Ascending aorta (tissue), 2 donors: ENCODE data around the gene TEAD1. TPM values are rescaled to one million over a fixed set of nuclear protein-coding genes. Genes with fewer than 3 reads are reported as not detected.

Experiments used
- DNase-seq, 2 donors: peaks; one replicate each; pipeline ENCODE4 v3.0.0-alpha.2; 2019; ENCODE audit warnings: low spot score in 2 of 2
- H3K27ac ChIP-seq, 2 donors: fragments of 200-600 bp; sonication (generic); one replicate each; pipeline ENCODE4 v1.5.1; 2016 to 2017; ENCODE audit warnings: mild to moderate bottlenecking in 1 of 2
- H3K27me3 ChIP-seq: fragments of 200-600 bp; sonication (generic); one replicate; pipeline ENCODE4 v1.5.1; 2017
- H3K36me3 ChIP-seq, 2 donors: fragments of 200-600 bp; sonication (generic); one replicate each; pipeline ENCODE4 v1.5.1; 2016
- H3K4me1 ChIP-seq, 2 donors: fragments of 200-600 bp; sonication (generic); one replicate each; pipeline ENCODE4 v1.5.1; 2016 to 2017; ENCODE audit warnings: mild to moderate bottlenecking in 1 of 2
- H3K4me3 ChIP-seq, 2 donors: fragments of 200-600 bp; sonication (generic); one replicate each; pipeline ENCODE4 v1.5.1; 2016 to 2017; ENCODE audit warnings: mild to moderate bottlenecking in 1 of 2
- H3K9me3 ChIP-seq, 2 donors: fragments of 200-600 bp; sonication (generic); one replicate each; pipeline ENCODE4 v1.5.1; 2016
- CTCF ChIP-seq, 3 experiments: fragments of 200-600 bp in 2 of 3; fragments of 450-650 bp in 1 of 3; sonication (generic) in 2 of 3; IDR thresholded peaks; one replicate each; pipeline ENCODE4 v1.5.1; 2016 to 2019; ENCODE audit warnings: antibody characterized with exemption in 3 of 3, mild to moderate bottlenecking in 1 of 3, moderate library complexity in 1 of 3
- intact Hi-C: fragments of 100-400 bp; cut with DNase I; formaldehyde crosslinking; loops from one replicate; pipeline ENCODE4 v1.15.1; 2023
- total RNA-seq: library from RNA; depleted of rRNA; stranded (reverse); fragments of >200 nt; gene quantifications from one replicate; pipeline ENCODE4 v1.1.0, GENCODE V29; 2016

TEAD1 gene
- total RNA-seq, 1 donor from 2014 or later = 112 TPM

DNA sequence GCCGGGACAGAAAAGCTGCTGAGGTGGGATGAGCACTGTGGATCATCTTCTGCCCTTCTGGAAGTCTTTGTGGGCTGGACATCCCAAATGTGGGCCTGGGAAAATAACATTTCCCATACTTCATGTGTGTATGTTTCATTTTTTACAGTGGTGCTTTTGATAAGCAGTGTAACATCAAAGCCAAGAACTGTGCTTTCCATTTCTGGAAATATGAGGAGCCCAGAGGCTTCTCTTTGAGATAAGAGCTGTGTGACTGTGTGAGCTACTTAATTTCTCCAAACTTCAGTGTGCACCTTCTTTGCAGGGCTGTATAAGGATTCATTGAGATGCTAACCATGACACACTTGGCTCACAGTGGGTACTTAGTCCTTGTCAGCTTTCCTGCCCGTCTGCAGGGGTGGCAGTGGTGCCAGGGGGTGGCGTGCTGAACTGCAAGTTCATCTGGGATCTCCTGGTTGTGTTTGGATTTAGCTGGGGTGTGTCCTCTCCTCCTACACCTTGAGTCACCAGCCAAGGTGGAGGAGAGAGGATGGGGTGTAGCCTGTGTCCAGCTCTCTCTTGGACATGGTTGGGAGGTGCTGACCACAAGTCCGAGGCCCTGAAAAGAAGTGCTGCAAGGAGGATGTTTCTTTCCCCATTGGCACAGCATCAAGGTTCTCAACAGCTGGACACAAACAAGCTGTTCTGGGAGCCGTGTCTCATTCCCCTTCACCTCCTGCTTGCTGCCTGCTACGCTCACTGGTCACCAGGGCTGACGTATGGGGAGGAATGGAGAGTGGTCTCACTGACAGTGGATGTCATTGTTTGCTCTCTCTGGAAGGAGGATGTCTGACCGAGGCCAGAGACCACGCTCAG is 139.4 kb downstream of the TEAD1 start:
- H3K27ac ChIP-seq = peak overlapping the region in 1 of 2 donors; percentile 3
- H3K27me3 ChIP-seq = no peaks in the 10 kb centered on the region
- H3K4me1 ChIP-seq = peaks cover 0 to 13% of the 10 kb centered on the region in 2 donors
- intact Hi-C loops = loop anchor here (1.0 kb wide), 1 partner anchor 139 kb away; the partner anchor contains the start of gene TEAD1
- no peak for TF ChIP-seq CTCF (IDR thresholded peaks at IDR 0.05)
- no peak overlapping the region for H3K4me3 ChIP-seq
- no peak for DNase-seq
- H3K9me3 ChIP-seq = no peaks in the 10 kb centered on the region
- no peaks in the 10 kb centered on the region for H3K36me3 ChIP-seq

DNA sequence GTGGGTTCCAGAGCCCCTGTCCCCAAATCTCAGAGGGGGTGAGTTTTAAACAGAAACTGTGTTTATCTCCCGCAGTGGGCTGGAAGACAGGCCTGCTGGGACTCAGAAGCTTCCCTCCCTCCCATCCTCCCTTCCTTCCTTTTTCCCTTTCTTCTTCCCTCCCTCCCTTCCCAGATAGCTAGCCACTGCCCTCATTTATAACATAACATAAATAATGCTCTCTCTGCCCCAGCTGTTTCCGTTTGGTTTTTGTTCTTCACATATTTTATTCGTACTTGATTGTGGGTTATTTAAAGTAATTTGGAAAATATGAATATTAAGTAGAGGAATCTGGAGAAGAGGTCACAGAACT is 140.9 kb downstream of the TEAD1 start:
- no peak for TF ChIP-seq CTCF (IDR thresholded peaks at IDR 0.05)
- no peaks in the 10 kb centered on the region for H3K9me3 ChIP-seq
- no peaks in the 10 kb centered on the region for H3K27me3 ChIP-seq
- H3K27ac ChIP-seq = peak overlapping the region; percentile 11 to 28
- H3K4me1 ChIP-seq = peaks cover 0 to 13% of the 10 kb centered on the region in 2 donors
- intact Hi-C loops = no loop called here
- H3K36me3 ChIP-seq = no peaks in the 10 kb centered on the region
- peak overlapping the region; percentile 18 to 41 for H3K4me3 ChIP-seq
- no peak for DNase-seq

- Histone ChIP-seq H3K4me3 (no peak overlapping the region), H3K27ac (peak overlapping the region in 1 of 2 donors; percentile 5), H3K4me1 (peaks cover 0 to 13% of the 10 kb centered on the region in 2 donors), H3K9me3 (no peaks in the 10 kb centered on the region), H3K27me3 (no peaks in the 10 kb centered on the region), H3K36me3 (no peaks in the 10 kb centered on the region)
- intact Hi-C loops = no loop called here
- no peak for TF ChIP-seq CTCF (IDR thresholded peaks at IDR 0.05)
- DNase-seq = no peak
These were observed 141.8 kb downstream of the TEAD1 start for GRCh38 chr11:12815931-12816494.

- Histone ChIP-seq H3K4me3 (no peak overlapping the region), H3K9me3 (no peaks in the 10 kb centered on the region), H3K4me1 (peaks cover 0 to 13% of the 10 kb centered on the region in 2 donors), H3K36me3 (no peaks in the 10 kb centered on the region), H3K27me3 (no peaks in the 10 kb centered on the region), H3K27ac (no peak overlapping the region)
- DNase-seq = no peak
- TF ChIP-seq CTCF (IDR thresholded peaks at IDR 0.05) = no peak
- intact Hi-C loops = no loop called here
These were observed 143.6 kb downstream of the TEAD1 start for GRCh38 chr11:12817681-12818332.

DNA sequence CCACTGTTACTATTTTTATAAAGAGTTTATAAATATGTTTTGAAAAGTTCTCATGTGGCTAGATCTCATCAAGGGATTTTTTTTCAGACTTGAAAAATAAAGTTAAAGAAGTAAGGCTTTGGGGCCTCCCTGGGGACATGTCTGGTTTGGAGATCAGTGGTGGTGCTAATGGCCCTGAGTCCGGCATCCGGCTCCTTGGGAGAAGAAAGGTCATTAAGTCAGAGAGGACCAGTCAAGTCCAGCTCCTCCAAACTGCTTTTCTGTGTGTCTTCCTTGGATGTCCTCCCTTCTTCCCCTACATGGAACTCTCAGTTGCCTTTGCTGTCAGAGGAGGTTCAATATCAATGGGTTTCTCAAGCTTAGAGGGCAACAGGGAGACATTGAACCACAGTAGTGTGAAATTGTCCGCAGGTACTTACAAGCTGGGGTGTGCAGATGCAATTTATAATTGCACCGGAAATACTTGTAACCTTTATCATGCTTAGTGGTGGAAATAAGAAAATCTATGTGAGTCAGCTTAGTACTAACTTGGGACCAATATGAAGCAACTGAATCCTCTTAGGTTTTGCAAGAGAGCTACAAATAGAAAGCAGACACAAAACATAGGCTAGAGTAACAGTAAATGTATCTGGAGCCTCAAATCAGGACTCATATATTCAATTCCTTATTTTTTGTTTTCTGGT is 144.3 kb downstream of the TEAD1 start:
- no peak for DNase-seq
- no peaks in the 10 kb centered on the region for H3K36me3 ChIP-seq
- H3K4me3 ChIP-seq = no peak overlapping the region
- peak overlapping the region; percentile 7 to 11 for H3K27ac ChIP-seq
- peaks cover 0 to 13% of the 10 kb centered on the region in 2 donors for H3K4me1 ChIP-seq
- intact Hi-C loops = no loop called here
- no peak for TF ChIP-seq CTCF (IDR thresholded peaks at IDR 0.05)
- H3K27me3 ChIP-seq = no peaks in the 10 kb centered on the region
- H3K9me3 ChIP-seq = no peaks in the 10 kb centered on the region
